Activated CD4-positive, alpha-beta T cell treated with anti-CD3 and anti-CD28 coated beads for 48 hours (primary cell): ENCODE measurements around the gene PIGO.

ENCODE experiments used
- DNase-seq: peaks from one replicate; pipeline ENCODE4 v3.0.0-alpha.2; 2020

The PIGO gene

GRCh38 chr9:35096035-35096849 lies at the start of gene PIGO:
TSS of gene PIGO (minus strand) at chr9:35096591. CDS start at chr9:35095565, 1,026 bp downstream.
- DNase-seq: peak; percentile 93

GRCh38 chr9:35142037-35142436 lies 45.6 kb upstream of the PIGO start:
- no peak for DNase-seq

- DNase-seq: no peak
These were observed 43.7 kb upstream of the PIGO start for GRCh38 chr9:35140093-35140492.

GRCh38 chr9:35136866-35137265 lies 40.5 kb upstream of the PIGO start:
- no peak for DNase-seq

GRCh38 chr9:35135988-35136387 lies 39.6 kb upstream of the PIGO start:
- DNase-seq: no peak

GRCh38 chr9:35134920-35135319 lies 38.5 kb upstream of the PIGO start:
- no peak for DNase-seq

GRCh38 chr9:35116898-35117551 lies 20.6 kb upstream of the PIGO start:
- peak; percentile 90 for DNase-seq

- DNase-seq: no peak
These were observed 20.1 kb upstream of the PIGO start for GRCh38 chr9:35116539-35116897.

- DNase-seq: peak; percentile 96
These were observed 19.5 kb upstream of the PIGO start, which contains the start of gene ATOSB for GRCh38 chr9:35115680-35116538. TSS of gene ATOSB (minus strand) at chr9:35115862. CDS start at chr9:35108274, 7,588 bp downstream.

- DNase-seq: peak; percentile 55
These were observed 18.6 kb upstream of the PIGO start for GRCh38 chr9:35114840-35115628.

- peak; percentile 80 for DNase-seq
These were observed 17.9 kb upstream of the PIGO start for GRCh38 chr9:35114113-35114839.

- DNase-seq: no peak
These were observed 16.0 kb upstream of the PIGO start for GRCh38 chr9:35112257-35113020.

GRCh38 chr9:35111001-35111933 lies 14.9 kb upstream of the PIGO start:
- peak; percentile 98 for DNase-seq

- no peak for DNase-seq
These were observed 14.0 kb upstream of the PIGO start for GRCh38 chr9:35110327-35110761.

GRCh38 chr9:35108946-35109575 lies 12.7 kb upstream of the PIGO start:
- no peak for DNase-seq

GRCh38 chr9:35108461-35108860 lies 12.1 kb upstream of the PIGO start:
- no peak for DNase-seq

GRCh38 chr9:35107297-35108290 lies 11.2 kb upstream of the PIGO start:
- no peak for DNase-seq

- no peak for DNase-seq
These were observed 9.9 kb upstream of the PIGO start for GRCh38 chr9:35106343-35106730.
